Hematopoietic multipotent progenitor cell treated with erythropoietin and hydrocortisone succinate and interleukin-3 and kit ligand, for 8 days (in vitro differentiated cells): Measurements from ENCODE around the gene BCL2L15.

Source experiments
- DNase-seq: peaks from one replicate; pipeline ENCODE4 v3.0.0-alpha.2; 2015

BCL2L15 gene

GRCh38 chr1:113904674-113905434 is 17.5 kb upstream of the BCL2L15 start, which contains the start of the genes AP4B1 and DCLRE1B:
Gene AP4B1 (minus strand): TSS chr1:113904799. CDS start chr1:113904717, 82 bp downstream.
Gene DCLRE1B (plus strand): TSS chr1:113905326. CDS start chr1:113905587, 261 bp downstream.
- DNase-seq: peak; percentile 99

GRCh38 chr1:113904293-113904673 is 16.9 kb upstream of the BCL2L15 start:
- no peak for DNase-seq

DNA sequence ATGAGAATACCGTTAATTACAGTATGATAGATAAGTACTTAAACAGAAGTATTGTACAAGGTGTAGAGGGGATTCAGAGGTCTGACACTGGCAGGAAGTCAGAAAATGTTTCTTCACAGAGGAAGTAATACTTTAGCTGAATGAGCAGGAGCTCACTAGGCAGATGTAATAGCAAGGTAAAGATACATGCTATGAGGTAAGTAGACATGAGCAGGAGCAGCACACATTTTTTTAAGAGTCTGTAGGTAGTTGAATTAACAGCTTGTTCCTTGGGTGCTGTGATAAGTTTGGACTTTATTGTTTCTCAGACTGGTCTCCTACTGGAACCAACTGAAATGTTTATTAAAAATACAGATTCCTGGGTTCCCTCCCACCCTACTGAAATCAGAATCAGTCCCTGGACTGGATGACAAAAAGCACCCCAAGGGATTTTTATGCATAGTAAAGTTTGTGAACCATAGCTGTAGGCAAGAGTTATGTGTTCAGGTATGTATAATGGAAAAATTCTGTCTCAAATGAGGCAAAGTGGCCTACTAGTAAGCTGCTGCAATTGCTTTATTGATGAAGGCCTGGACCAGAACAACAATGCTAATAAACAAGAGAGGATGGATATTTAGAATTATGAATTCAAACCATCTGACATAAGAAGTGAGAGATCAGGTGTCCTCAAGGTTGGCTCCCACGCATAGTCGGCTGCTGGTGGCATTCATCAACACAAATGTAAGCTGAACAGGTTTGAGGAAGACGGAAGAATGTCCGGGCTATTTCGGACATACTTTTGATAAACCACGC is 16.3 kb upstream of the BCL2L15 start:
- peak; percentile 23 for DNase-seq

- DNase-seq: no peak
These were observed 13.8 kb upstream of the BCL2L15 start for GRCh38 chr1:113901191-113901590.

DNA sequence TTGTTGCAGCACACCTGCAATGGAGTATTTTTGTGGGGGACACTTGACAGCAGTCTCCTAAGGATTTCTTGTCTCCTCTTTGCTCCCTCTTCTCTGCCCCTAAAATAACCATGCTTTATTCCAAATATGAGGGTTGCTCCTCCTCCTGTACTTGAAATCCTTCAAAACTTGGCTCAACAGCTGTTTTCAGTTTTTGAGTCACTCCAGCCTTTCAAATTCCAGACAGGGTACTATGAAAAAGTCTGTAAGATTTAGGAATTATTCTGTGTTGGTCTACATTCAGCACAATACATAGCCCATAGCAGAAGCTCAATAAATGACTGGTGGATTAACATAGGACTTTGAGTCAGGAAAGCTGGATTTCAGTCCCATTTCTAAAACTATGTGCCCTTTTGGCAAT is 11.7 kb upstream of the BCL2L15 start:
- DNase-seq: no peak

DNA sequence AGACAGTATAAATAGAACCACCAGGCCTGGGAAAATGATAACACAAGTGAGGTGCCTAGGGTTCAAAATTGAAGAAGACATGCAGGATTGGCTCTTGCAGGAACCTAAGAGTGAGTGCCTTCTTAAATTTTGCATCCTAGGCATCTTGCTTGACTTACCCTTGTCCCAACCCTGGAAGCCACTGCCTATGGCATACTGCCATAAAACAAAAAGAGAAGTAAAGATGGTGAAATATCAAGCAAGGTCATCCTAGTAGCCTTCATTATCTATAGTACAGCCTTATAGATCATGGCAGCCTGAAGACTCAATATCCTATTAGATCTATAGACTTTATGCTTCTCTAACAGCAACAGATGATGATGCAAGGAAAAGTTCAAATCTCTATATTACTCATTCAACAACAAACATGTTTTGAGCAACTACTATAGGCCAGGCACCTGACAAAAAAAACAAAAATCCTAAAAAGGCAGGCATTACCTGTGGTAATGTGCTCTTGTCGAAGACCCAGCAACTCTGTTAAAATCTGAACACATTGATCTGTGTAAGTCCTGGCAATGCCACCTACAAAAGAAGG is 10.9 kb upstream of the BCL2L15 start:
- DNase-seq: no peak

- no peak for DNase-seq
These were observed 8.6 kb upstream of the BCL2L15 start for GRCh38 chr1:113895961-113896360.

DNA sequence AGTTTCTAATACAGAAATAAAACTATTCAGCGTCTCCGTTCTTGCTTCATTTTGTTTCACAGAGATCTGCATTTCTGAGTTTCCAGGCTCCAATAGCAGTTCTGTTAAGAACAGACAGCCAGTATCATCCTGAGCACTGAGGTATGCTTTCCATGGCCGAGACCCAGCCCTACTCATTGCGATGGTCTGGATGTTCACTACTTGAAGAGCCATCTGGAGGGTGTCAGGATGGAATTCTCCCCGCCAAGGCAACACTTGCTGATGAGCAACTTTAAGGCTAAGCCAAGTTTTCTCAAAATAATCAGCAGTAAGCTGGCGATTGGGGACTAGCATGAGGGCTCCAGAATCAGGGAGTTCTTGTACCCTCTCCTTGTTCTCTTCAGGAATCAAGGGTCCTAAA is 7.7 kb upstream of the BCL2L15 start:
- DNase-seq: no peak

DNA sequence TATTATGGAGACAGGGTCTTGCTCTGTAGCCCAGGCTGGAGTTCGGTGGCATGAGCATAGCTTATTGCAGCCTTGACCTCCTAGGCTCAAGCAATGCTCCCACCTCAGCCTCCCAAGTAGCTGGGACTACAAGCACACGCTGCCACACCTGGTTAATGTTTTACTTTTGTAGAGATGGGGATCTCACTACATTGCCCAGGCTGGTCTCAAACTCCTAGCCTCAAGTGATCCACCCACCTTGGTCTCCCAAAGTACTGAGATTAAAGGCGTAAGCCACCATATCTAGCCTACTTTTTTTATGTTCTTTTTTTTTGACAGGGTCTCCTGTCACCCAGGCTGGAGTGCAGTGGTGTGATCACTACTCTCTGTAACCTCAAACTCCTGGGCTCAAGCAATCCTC is 5.9 kb upstream of the BCL2L15 start:
- DNase-seq: no peak

- DNase-seq: no peak
These were observed 4.3 kb upstream of the BCL2L15 start for GRCh38 chr1:113891631-113892220.

GRCh38 chr1:113890816-113891215 is 3.4 kb upstream of the BCL2L15 start:
- DNase-seq: no peak

GRCh38 chr1:113886417-113887401 is 672 bp downstream of the BCL2L15 start:
- DNase-seq: no peak

GRCh38 chr1:113881661-113882060 is 5.7 kb downstream of the BCL2L15 start:
- no peak for DNase-seq

- DNase-seq: no peak
These were observed 7.7 kb downstream of the BCL2L15 start for GRCh38 chr1:113879739-113880038.

DNA sequence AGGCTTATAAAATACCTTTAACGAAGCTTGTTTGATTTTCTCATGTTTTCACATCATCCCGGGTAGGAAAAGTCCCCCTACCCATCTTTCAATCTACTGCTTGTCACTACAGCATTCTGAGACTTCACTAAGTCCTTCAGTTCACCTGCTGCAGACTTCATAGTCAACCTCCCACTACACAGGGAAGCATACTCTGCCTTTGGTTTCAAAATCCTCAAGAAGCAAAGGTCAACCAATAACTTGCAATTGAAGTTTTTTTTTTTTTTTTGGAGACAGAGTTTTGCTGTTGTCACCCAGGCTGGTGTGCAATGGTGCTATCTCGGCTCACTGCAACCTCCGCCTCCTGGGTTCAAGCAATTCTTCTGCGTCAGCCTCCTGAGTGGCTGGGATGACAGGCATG is 11.2 kb downstream of the BCL2L15 start:
- DNase-seq: no peak

GRCh38 chr1:113875714-113876113 is 11.7 kb downstream of the BCL2L15 start:
- no peak for DNase-seq

DNA sequence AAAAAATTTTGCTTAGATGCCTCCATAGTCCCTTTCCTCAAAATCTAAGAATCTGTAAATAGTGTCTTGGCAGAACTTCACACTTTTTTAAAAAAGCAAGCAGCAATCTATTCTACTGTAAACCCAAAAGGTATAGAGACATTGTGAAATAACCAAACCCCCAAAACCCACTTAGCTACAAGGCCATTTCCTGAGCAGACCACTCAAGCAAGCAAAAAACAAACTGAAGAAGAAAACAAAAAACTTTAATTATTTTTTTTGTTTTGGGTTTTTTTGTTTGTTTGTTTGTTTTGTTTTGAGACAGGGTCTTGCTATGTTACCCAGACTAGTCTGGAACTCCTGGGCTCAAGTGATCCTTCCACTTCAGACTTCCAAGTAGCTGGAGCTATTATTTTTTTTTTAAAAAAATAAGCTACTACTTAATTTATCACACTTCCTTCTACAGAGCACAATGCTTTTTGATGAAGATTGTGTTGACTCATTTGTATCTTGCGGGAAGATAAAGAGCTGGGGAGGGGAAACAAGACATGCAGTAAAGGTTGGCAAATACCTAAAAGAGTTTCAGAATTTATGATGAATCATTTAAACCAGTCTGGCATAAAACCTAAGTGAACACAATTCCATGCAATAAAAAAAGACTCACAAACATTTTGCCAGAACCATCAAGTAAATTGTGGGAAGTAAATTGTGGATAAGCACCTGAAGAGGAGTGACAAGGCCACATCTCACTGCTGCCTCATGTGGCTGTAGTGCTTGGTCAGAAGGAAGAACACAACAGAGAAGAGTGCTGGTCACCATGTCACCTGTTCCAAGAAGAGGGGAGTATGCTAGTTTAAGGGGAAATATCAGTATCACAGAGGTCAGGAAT is 13.1 kb downstream of the BCL2L15 start:
- DNase-seq: peak; percentile 82

- peak; percentile 50 for DNase-seq
These were observed 15.0 kb downstream of the BCL2L15 start for GRCh38 chr1:113872219-113872935.

DNA sequence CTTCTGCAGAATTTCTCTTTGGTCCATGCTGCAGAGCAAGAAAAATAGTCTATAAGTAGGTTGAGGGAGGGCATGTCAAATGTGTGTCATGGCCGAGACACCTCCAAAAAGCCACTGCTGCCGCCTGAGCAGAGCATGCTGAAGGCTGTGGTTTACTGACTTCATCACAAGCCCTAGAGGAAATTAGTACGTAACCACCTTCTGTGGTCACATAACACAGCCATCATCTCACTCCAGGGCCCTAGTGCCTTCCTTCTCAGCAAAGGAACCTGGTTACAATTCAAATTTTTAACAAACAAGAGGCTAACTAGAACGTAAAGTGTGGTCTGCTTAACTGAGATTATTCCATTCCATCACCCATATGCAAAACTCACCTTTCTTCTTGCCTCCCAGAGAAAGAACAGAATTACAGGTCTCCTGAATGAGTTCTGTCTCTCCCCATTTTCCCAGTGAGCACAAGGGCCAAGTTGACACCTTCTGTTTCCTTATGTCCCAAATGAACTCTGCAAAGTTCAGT is 15.7 kb downstream of the BCL2L15 start, which contains the start of gene PTPN22:
Gene PTPN22, minus strand, starts transcription at position 116 of the 517 bp plus-strand sequence.
- DNase-seq: peak; percentile 78

- DNase-seq: no peak
These were observed 16.6 kb downstream of the BCL2L15 start for GRCh38 chr1:113870778-113871177.
